Testis (tissue), 2 donors: ENCODE results near the gene PTPRN2.

Experiments used
- POLR2A ChIP-seq: fragments of 450-650 bp; IDR thresholded peaks from one replicate; pipeline ENCODE4 v1.6.1; 2017; ENCODE audit warnings: antibody characterized with exemption, mild to moderate bottlenecking, moderate library complexity
- TF ChIP-seq, protein P1 (sequence below), 3 experiments: fragments of 450-650 bp in 2 of 3; fragments of 200-600 bp in 1 of 3; sonication (generic) in 1 of 3; IDR thresholded peaks; one replicate each; pipeline ENCODE4 v1.5.1; 2016 to 2019; ENCODE audit warnings: antibody characterized with exemption in 3 of 3, mild to moderate bottlenecking in 2 of 3, moderate library complexity in 1 of 3

GRCh38 chr7:158142657-158143056 is 445.0 kb downstream of the PTPRN2 start:
- TF ChIP-seq POLR2A = no peak
- TF ChIP-seq, protein P1, sequence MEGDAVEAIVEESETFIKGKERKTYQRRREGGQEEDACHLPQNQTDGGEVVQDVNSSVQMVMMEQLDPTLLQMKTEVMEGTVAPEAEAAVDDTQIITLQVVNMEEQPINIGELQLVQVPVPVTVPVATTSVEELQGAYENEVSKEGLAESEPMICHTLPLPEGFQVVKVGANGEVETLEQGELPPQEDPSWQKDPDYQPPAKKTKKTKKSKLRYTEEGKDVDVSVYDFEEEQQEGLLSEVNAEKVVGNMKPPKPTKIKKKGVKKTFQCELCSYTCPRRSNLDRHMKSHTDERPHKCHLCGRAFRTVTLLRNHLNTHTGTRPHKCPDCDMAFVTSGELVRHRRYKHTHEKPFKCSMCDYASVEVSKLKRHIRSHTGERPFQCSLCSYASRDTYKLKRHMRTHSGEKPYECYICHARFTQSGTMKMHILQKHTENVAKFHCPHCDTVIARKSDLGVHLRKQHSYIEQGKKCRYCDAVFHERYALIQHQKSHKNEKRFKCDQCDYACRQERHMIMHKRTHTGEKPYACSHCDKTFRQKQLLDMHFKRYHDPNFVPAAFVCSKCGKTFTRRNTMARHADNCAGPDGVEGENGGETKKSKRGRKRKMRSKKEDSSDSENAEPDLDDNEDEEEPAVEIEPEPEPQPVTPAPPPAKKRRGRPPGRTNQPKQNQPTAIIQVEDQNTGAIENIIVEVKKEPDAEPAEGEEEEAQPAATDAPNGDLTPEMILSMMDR (IDR thresholded peaks at IDR 0.05) = no peak
